Sigmoid colon (tissue), 3 donors: ENCODE results near the gene RSBN1L.

Experiments
- POLR2A ChIP-seq, 2 donors: fragments of 450-650 bp; IDR thresholded peaks; one replicate each; pipeline ENCODE4 v1.6.1; 2016; ENCODE audit warnings: antibody characterized with exemption in 2 of 2, mild to moderate bottlenecking in 2 of 2, moderate library complexity in 2 of 2
- TF ChIP-seq, protein P1 (sequence below), 4 experiments: fragments of 450-650 bp in 3 of 4; fragments of 200-600 bp in 1 of 4; IDR thresholded peaks; one replicate each; pipeline ENCODE4 v1.5.1; 2016 to 2019; ENCODE audit warnings: antibody characterized with exemption in 4 of 4, mild to moderate bottlenecking in 3 of 4, moderate library complexity in 2 of 4

DNA sequence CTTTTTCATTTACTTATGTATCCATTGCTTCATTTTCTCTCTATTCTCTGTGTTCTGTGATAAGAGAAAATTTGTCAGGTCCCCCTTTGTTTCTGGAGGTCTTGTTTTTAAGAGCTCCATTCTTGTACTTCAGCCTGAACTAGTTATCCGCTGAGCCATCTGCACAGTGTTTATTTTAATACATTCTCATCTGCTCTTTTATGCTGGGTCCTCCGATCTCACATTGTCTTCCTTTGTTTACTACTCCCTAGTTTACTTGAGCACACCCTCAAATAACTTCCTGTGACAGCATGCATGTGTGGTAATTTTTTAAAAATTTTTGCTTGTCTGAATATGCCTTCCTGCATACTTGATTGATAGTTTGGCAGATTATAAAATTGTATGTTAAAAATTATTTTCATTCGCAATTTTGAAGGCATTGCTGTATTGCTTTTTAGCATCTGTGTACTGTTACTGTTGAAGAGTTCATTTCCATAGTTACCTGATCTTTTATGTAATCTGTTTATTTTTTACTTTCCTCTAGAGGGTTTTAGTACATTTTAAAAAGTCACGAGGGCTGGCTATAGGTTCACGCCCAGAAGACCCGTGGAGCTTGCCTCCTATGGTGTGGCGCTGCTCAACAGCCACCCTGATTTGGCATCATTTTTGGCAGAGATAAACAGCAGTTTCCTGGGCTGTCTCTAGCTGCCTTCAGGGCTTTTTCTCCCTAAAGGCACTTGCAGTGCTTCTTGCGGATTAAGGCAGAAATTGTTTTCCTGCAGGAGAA is 31.9 kb downstream of the RSBN1L start:
- no peak for TF ChIP-seq POLR2A (IDR thresholded peaks at IDR 0.05)
- TF ChIP-seq, protein P1, sequence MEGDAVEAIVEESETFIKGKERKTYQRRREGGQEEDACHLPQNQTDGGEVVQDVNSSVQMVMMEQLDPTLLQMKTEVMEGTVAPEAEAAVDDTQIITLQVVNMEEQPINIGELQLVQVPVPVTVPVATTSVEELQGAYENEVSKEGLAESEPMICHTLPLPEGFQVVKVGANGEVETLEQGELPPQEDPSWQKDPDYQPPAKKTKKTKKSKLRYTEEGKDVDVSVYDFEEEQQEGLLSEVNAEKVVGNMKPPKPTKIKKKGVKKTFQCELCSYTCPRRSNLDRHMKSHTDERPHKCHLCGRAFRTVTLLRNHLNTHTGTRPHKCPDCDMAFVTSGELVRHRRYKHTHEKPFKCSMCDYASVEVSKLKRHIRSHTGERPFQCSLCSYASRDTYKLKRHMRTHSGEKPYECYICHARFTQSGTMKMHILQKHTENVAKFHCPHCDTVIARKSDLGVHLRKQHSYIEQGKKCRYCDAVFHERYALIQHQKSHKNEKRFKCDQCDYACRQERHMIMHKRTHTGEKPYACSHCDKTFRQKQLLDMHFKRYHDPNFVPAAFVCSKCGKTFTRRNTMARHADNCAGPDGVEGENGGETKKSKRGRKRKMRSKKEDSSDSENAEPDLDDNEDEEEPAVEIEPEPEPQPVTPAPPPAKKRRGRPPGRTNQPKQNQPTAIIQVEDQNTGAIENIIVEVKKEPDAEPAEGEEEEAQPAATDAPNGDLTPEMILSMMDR (IDR thresholded peaks at IDR 0.05) = no peak
